A172 (cell line): ENCODE results near the gene SLC30A1. TPM values are rescaled to one million over a fixed set of nuclear protein-coding genes. Genes with fewer than 3 reads are reported as not detected.

ENCODE experiments used
- DNase-seq: peaks from one replicate; pipeline ENCODE4 v3.0.0-alpha.2; 2015; ENCODE audit warnings: low spot score
- total RNA-seq: library from RNA; depleted of rRNA; stranded (reverse); fragments of >200 nt; shearing (Covaris generic); gene quantifications from 2 replicates; pipeline ENCODE4 v1.2.3, GENCODE V29; 2014; rRNA removed

SLC30A1 gene
- total RNA-seq, 1 experiment from 2014 or later: 16.4 TPM

DNA sequence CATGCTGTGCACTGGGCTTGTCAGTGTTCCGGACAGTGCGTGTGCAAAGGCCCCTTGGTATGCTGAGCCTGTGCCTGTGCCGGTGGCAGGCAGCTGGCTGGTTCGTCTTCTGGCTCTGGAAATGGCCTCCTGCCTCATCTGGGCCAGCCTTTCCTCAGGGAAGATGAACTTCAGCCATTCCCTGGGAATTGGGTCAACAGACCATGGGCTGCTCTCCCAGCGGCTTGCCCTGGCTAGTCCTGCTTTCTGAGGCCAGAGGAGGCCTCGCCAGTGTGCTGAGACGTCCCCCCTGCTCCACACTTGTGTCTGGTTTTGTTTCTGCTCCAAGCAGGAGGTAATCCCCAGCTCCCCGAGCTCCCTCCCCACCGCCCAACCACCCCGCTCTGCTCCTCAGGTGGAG, 54.4 kb downstream of the SLC30A1 start:
- no peak for DNase-seq

GRCh38 chr1:211522804-211523203, 56.2 kb downstream of the SLC30A1 start:
- DNase-seq: no peak

Other genes starting within 250 kb of the SLC30A1 start
- not detected in 2 replicates for gene RD3, start 87.0 kb downstream of the SLC30A1 start, total RNA-seq
- 83.8 and 88.5 TPM in 2 replicates for gene NEK2, start 96.5 kb upstream of the SLC30A1 start, total RNA-seq